Smooth muscle cell of the brain vasculature (primary cell): ENCODE results near the gene ARGLU1.

Experiments
- DNase-seq: peaks from one replicate; pipeline ENCODE4 v3.0.0-alpha.2; 2012; ENCODE audit warnings: low read depth, low spot score

ARGLU1 gene

DNA sequence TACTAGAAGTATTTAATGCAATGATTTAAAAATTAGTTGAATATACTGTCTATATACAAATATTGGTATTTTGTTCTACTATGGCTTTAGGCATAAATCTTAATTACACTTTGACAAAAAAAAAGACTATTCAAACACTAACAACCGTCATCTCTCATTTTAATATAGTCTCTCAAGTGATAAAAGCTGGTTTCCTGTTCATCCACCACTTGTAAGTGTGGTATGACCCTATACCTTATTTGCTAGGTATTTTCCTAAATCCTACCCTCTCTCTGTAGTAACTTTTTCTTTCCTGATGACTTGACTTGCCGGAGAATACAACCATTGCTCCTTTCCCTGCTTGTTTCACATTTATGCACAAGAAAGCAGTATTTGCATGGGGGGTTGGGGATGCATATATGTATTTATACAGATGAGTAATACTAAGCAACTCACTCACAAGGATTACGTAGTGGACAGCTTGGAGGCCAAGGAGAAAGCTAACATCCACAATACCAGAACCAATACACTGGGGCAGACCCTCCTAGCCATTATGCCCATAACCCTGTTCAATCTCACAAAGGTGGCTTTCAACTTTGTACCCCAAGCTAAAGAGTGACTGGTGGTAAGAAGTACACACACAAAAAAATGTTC lies 19.8 kb downstream of the ARGLU1 start:
- no peak for DNase-seq

GRCh38 chr13:106541826-106542225 lies 26.1 kb downstream of the ARGLU1 start:
- DNase-seq: no peak

DNA sequence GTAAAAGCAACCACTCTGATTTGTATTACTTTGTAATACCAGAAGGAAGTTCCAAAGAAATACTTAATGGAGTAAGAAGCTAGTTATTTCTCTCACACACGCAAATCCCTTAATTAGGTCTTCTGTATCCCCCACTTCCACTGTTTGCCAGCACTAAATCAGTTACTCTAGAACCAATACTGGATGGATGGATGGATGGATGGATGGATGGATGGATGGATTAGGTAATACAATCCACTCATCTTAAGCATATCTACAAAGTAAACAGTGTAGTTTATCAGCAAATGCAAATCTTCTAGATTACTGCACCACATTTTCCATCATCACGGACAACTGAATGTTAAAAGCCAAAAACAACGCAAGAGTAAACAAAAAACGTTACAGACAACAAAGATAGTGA lies 27.3 kb downstream of the ARGLU1 start:
- no peak for DNase-seq

DNA sequence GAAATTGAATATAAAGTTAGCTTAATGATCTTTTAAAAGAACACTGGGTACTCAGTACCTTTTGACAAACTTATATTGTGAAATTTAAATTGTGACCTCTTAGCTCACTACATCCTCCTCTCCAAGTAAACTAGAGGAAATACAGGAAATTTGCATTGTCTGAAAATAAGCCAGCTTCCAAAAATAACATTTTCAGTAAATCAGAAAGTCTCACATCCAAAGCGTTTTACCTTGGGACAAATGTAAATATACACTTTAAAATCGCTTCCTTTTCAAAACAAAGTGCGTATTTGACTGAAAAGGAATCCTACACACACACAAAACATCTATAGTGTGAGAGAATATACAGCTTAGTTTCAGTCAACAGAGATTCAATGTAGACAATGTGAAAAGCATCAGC lies 30.4 kb downstream of the ARGLU1 start:
- DNase-seq: no peak

- peak; percentile 91 for DNase-seq
Measured at GRCh38 chr13:106536244-106537034, 31.5 kb downstream of the ARGLU1 start.

DNA sequence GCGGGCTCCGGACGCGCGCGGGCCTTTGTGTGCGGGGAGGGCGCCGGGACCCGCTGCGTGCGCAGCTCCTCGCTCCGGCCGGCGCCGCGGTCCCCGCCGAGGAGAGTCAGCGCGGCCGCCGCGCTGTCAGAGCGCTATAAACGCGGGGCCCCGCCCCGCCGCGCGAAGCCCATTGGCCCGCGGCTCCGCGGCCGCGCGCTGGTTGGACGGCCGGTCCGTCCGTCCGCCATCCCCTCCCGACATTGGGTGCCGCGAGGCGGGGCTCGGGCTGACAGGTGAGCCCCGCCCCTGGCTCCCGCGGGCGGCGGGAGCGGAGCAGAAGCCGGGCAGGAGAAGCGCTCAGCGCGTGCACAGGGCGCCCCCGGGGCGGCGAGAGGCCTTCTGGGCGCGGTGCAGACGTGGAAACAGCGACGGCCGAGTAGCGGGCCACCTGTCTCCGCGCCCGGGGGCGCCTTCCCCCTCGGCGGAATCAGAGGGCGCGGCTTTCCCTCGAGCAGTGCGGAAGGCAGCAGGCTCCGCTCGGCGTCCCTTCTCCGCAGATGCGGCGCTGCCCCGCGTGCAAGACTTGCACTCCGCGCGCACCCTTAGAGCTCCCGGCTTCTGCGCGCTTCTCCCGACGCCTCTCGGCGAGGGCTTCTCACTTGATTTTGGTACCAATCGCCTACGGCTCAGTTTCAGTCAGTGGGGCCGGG lies 32.2 kb downstream of the ARGLU1 start, which contains the start of gene EFNB2:
TSS of gene EFNB2 (minus strand) at position 111 of the 692 bp plus-strand sequence. CDS start 698 bp downstream, outside the sequence.
- peak; percentile 77 for DNase-seq

DNA sequence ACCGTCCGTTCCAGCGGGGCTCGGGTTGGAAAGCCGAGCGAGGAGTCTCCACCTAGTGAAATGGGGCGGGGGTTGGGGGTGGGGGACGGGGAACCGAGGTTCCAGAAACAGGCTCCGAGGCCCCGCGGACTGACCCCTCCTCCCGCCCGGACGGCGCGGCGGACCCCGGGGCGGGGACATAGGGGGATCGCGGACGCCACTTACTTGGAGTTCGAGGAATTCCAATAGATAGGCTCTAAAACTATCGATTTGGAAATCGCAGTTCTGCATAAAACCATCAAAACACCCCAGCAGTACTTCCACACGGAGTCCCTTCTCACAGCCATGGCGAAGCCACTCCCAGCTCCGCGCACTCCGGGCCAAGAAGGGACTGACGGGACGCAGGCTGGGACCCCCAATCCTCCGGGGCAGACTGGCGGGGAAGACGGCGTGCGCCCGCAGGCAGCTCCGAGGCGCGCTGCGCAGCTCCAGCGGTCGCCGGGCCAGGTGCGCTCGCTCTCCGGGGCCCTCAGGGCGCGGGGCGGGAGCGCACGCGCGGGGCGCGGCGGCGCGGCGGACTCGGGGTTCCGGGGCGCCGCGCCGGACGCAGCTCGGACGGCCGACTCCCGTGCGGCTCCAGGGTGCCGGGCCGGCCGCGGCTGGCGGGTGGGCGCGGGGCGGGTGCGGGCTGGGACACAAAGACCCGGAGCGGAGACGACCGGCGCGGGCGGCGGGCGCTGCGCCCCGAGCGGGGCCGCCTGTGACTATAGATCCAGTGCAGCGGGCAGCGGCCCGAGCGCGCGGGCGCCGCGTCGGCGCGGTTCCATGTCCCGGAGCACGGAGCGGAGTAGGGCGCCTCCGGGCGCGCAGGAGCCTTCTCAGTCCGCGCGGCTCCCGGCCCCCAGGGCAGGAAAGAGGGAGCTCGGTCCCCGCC lies 33.0 kb downstream of the ARGLU1 start:
- no peak for DNase-seq

DNA sequence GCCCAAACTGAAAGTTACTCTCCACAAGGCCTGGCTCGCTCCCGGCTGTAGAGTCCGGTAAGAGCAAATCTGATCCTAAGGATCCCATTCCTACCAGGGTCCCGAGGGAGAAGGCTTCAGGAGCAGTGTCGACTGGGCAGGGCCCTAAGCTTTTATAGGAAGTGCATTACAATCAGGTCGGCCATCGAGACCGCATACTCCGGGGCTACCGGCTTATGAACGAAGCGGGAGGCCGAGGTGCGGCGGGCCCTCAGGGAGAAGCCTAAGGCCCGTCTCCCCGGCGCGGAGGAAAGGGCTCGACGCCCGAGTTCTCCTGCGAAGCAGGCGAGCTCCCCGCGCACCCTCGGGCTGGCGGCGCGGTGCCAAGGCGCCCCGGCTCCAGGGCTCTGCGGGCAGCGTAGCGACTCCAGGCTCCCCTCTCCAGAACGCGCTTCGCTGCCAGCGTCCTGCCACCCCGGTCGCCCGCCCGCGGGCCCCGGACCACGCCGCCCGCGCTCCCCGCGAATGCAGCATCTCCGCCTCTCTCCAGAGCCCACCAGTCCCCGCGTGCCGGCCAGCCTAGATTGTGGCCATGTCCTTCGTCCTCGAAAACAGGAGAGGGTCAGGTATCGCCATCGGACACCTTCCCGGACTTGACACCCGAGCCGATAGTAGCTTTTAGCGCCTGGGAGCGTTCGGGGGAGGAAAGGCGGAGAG lies 33.8 kb downstream of the ARGLU1 start:
- no peak for DNase-seq

DNA sequence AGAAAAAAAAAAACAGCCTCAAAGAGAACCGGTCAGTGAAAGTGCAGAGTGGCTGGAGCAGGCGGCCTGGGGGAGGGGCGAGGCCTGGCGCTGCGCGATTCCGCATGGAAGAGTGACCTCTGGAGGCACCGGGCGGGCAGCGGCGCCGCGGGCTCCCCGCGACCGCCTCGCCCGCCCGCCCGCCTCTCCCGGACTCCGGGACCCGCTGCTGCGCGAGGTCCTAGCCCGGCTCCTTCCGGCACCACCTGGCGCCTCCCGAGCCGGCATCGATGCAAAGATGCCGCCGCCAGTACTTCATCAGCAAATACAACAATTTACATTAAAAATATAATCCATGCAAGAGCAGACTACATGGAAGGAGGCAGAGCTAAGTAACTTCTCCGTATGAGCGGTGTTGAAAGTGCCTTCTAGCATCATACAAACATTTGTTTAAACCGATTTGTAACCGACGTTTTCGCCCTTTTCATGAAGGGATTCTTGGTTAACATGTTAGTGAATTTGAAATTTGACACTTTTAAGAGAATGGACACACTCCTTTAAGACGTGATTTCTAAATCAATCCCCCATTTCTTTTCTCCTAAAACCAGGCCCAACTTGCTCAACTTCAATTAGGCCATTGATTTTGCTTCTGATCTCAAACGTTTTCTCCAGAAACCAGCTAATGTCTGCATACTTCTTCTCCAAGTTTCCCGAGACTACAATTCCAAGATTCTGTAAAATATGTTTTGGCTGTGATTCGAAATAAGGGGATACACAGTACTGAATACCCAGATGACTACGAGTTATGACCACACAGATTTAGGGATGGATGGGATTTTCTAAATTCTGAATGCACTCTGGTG lies 34.6 kb downstream of the ARGLU1 start:
- peak; percentile 54 for DNase-seq

- DNase-seq: no peak
Measured at GRCh38 chr13:106532111-106532929, 35.6 kb downstream of the ARGLU1 start.

GRCh38 chr13:106530980-106531481 lies 36.9 kb downstream of the ARGLU1 start:
- DNase-seq: no peak

DNA sequence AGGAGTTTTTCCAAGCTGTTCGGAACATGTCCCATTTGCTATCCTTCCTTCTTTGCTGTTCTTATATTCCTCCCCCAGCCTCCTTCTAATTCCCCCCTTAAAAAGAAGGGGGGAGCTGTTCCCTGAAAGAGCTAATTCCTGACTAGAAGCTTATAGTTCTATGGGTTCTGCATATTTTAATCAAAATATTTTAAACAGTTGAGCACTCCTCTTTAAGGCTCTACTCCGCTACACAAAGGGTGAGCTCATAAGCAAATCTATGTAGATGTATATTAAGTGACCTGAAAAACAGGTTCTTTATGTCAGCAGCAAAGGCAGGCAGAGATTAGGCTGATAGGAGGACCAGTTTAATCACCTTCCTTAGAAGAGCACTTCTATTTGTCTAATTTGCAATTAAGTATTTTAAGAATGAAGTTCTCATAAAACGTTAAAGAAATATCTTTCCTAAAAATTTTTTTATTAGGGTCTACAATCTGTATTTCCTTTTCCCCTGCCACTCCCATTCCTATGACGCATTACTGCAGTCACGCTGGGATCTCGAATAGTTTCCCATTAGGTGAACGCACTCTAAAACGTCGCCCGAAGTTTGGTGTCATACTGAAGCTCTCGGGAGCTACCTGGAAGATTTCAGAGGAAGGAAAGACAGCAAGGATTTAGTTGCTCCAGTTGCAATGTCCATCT lies 37.6 kb downstream of the ARGLU1 start:
- no peak for DNase-seq

GRCh38 chr13:106529415-106530170 lies 38.3 kb downstream of the ARGLU1 start:
- DNase-seq: no peak

- no peak for DNase-seq
Measured at GRCh38 chr13:106528718-106529414, 39.1 kb downstream of the ARGLU1 start.

- no peak for DNase-seq
Measured at GRCh38 chr13:106527826-106528225, 40.1 kb downstream of the ARGLU1 start.

GRCh38 chr13:106527445-106527801 lies 40.5 kb downstream of the ARGLU1 start:
- DNase-seq: no peak
